ENCODE measurements around the gene SMYD5.

SMYD5 gene

GRCh38 chr2:73272270-73272669 is 58.2 kb downstream of the SMYD5 start:
- ChIA-PET CTCF (interaction anchor here (1.1 to 6.6 kb wide), 4 partner anchors 9 to 187 kb away, joined by 3 to 35 read pairs (median 8); no protein-coding TSS in a partner anchor), POLR2A (no interaction called here)
- TF ChIP-seq CTCF (IDR thresholded peaks at IDR 0.05; ENCODE audit: control extremely low read depth, extremely low read depth, low read depth, missing control alignments) = no peak
- no peak for DNase-seq (ENCODE audit: extremely low spot score)

All from GM10248 (cell line).